Measurements from ENCODE around the gene MPZL3.

The MPZL3 gene

GRCh38 chr11:118283037-118283636 is 31.0 kb upstream of the MPZL3 start:
- no peak for DNase-seq
- Histone ChIP-seq H3K4me3 (ENCODE audit: low read depth, low read length) (no peak overlapping the region), H3K36me3 (replicated peaks) (no peaks in the 10 kb centered on the region), H3K27ac (no peak overlapping the region), H3K27me3 (replicated peaks) (no peaks in the 10 kb centered on the region)
- no peak for TF ChIP-seq CTCF (IDR thresholded peaks at IDR 0.05; ENCODE audit: low read depth, low read length, missing control alignments)
- in situ Hi-C loops (cut with HindIII; ENCODE audit: low pct_ligation_motif_present, low sequenced_read_pairs): no loop called here

GRCh38 chr11:118282606-118283005 is 30.4 kb upstream of the MPZL3 start:
- Histone ChIP-seq H3K27me3 (replicated peaks) (no peaks in the 10 kb centered on the region), H3K4me3 (ENCODE audit: low read depth, low read length) (no peak overlapping the region), H3K36me3 (replicated peaks) (no peaks in the 10 kb centered on the region), H3K27ac (no peak overlapping the region)
- TF ChIP-seq CTCF (IDR thresholded peaks at IDR 0.05; ENCODE audit: low read depth, low read length, missing control alignments): no peak
- DNase-seq: no peak
- in situ Hi-C loops (cut with HindIII; ENCODE audit: low pct_ligation_motif_present, low sequenced_read_pairs): no loop called here

GRCh38 chr11:118281284-118281683 is 29.1 kb upstream of the MPZL3 start:
- no peak for TF ChIP-seq CTCF (IDR thresholded peaks at IDR 0.05; ENCODE audit: low read depth, low read length, missing control alignments)
- no peak for DNase-seq
- Histone ChIP-seq H3K4me3 (ENCODE audit: low read depth, low read length) (no peak overlapping the region), H3K27ac (no peak overlapping the region), H3K36me3 (replicated peaks) (no peaks in the 10 kb centered on the region), H3K27me3 (replicated peaks) (no peaks in the 10 kb centered on the region)
- in situ Hi-C loops (cut with HindIII; ENCODE audit: low pct_ligation_motif_present, low sequenced_read_pairs): no loop called here

- H3K27ac ChIP-seq: no peak overlapping the region
- in situ Hi-C loops (cut with HindIII; ENCODE audit: low pct_ligation_motif_present, low sequenced_read_pairs): no loop called here
- no peak for TF ChIP-seq CTCF (IDR thresholded peaks at IDR 0.05; ENCODE audit: low read depth, low read length, missing control alignments)
- H3K27me3 ChIP-seq (replicated peaks): no peaks in the 10 kb centered on the region
- no peak overlapping the region for H3K4me3 ChIP-seq (ENCODE audit: low read depth, low read length)
- no peaks in the 10 kb centered on the region for H3K36me3 ChIP-seq (replicated peaks)
- no peak for DNase-seq
These were observed 25.1 kb upstream of the MPZL3 start for GRCh38 chr11:118277312-118277711.

- no peak for DNase-seq
- no peak overlapping the region for H3K27ac ChIP-seq
- H3K36me3 ChIP-seq (replicated peaks): no peaks in the 10 kb centered on the region
- in situ Hi-C loops (cut with HindIII; ENCODE audit: low pct_ligation_motif_present, low sequenced_read_pairs): no loop called here
- H3K27me3 ChIP-seq (replicated peaks): no peaks in the 10 kb centered on the region
- TF ChIP-seq CTCF (IDR thresholded peaks at IDR 0.05; ENCODE audit: low read depth, low read length, missing control alignments): no peak
- H3K4me3 ChIP-seq (ENCODE audit: low read depth, low read length): no peak overlapping the region
These were observed 24.3 kb upstream of the MPZL3 start for GRCh38 chr11:118276422-118276821.

- Histone ChIP-seq H3K27ac (no peak overlapping the region), H3K36me3 (replicated peaks) (no peaks in the 10 kb centered on the region), H3K27me3 (replicated peaks) (no peaks in the 10 kb centered on the region), H3K4me3 (ENCODE audit: low read depth, low read length) (no peak overlapping the region)
- TF ChIP-seq CTCF (IDR thresholded peaks at IDR 0.05; ENCODE audit: low read depth, low read length, missing control alignments): no peak
- in situ Hi-C loops (cut with HindIII; ENCODE audit: low pct_ligation_motif_present, low sequenced_read_pairs): no loop called here
- DNase-seq: no peak
These were observed 23.0 kb upstream of the MPZL3 start for GRCh38 chr11:118275176-118275575.

Measured in brain microvascular endothelial cell (primary cell).